Measurements from ENCODE around the gene CMTM5. TPM values are rescaled to one million over a fixed set of nuclear protein-coding genes. Genes with fewer than 3 reads are reported as not detected.
A peak's percentile ranks its signal among the peaks of the same experiment; 100 is the strongest.

CMTM5 gene
- total RNA-seq, 6 donors from 2014 or later, result 0.47 to 3.1 (median 2.3) TPM; not detected in 2

GRCh38 chr14:23372509-23372908, 4.3 kb upstream of the CMTM5 start, which contains the start of gene IL25:
TSS of gene IL25 (plus strand) at chr14:23372809.
- no peak for ATAC-seq (ENCODE audit: low FRiP score in 2 of 2)
- 66 to 79% methylated on average over 2 of the region's 2 CpGs for WGBS, 2 donors
- H3K9me3 ChIP-seq, result no peaks in the 10 kb centered on the region
- H3K36me3 ChIP-seq, result no peaks in the 10 kb centered on the region
- H3K27me3 ChIP-seq, result no peaks in the 10 kb centered on the region
- TF ChIP-seq POLR2A (IDR thresholded peaks at IDR 0.05), result no peak
- no peak for TF ChIP-seq POLR2AphosphoS5 (IDR thresholded peaks at IDR 0.05)
- TF ChIP-seq, protein P1, sequence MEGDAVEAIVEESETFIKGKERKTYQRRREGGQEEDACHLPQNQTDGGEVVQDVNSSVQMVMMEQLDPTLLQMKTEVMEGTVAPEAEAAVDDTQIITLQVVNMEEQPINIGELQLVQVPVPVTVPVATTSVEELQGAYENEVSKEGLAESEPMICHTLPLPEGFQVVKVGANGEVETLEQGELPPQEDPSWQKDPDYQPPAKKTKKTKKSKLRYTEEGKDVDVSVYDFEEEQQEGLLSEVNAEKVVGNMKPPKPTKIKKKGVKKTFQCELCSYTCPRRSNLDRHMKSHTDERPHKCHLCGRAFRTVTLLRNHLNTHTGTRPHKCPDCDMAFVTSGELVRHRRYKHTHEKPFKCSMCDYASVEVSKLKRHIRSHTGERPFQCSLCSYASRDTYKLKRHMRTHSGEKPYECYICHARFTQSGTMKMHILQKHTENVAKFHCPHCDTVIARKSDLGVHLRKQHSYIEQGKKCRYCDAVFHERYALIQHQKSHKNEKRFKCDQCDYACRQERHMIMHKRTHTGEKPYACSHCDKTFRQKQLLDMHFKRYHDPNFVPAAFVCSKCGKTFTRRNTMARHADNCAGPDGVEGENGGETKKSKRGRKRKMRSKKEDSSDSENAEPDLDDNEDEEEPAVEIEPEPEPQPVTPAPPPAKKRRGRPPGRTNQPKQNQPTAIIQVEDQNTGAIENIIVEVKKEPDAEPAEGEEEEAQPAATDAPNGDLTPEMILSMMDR (IDR thresholded peaks at IDR 0.05), result no peak
- no peak for TF ChIP-seq EP300 (IDR thresholded peaks at IDR 0.05)
- no peak within 1 kb of the TSS for H3K27ac ChIP-seq
- no peak within 1 kb of the TSS for H3K4me3 ChIP-seq
- DNase-seq, result no peak
- no peaks in the 10 kb centered on the region for H3K4me1 ChIP-seq

- H3K4me3 ChIP-seq, result no peak overlapping the region
- no peak overlapping the region for H3K27ac ChIP-seq
- H3K27me3 ChIP-seq, result no peaks in the 10 kb centered on the region
- H3K4me1 ChIP-seq, result no peaks in the 10 kb centered on the region
- no peak for TF ChIP-seq EP300 (IDR thresholded peaks at IDR 0.05)
- TF ChIP-seq, protein P1 (IDR thresholded peaks at IDR 0.05), result no peak
- TF ChIP-seq POLR2AphosphoS5 (IDR thresholded peaks at IDR 0.05), result no peak
- no peak for TF ChIP-seq POLR2A (IDR thresholded peaks at IDR 0.05)
- ATAC-seq (ENCODE audit: low FRiP score in 2 of 2) (no peak), DNase-seq (no peak)
- no peaks in the 10 kb centered on the region for H3K9me3 ChIP-seq
- WGBS, 2 donors, result 50 to 86% methylated on average over 1 to 3 of the region's 3 CpGs
- no peaks in the 10 kb centered on the region for H3K36me3 ChIP-seq
Measured at GRCh38 chr14:23373041-23373440, 3.8 kb upstream of the CMTM5 start.

DNA sequence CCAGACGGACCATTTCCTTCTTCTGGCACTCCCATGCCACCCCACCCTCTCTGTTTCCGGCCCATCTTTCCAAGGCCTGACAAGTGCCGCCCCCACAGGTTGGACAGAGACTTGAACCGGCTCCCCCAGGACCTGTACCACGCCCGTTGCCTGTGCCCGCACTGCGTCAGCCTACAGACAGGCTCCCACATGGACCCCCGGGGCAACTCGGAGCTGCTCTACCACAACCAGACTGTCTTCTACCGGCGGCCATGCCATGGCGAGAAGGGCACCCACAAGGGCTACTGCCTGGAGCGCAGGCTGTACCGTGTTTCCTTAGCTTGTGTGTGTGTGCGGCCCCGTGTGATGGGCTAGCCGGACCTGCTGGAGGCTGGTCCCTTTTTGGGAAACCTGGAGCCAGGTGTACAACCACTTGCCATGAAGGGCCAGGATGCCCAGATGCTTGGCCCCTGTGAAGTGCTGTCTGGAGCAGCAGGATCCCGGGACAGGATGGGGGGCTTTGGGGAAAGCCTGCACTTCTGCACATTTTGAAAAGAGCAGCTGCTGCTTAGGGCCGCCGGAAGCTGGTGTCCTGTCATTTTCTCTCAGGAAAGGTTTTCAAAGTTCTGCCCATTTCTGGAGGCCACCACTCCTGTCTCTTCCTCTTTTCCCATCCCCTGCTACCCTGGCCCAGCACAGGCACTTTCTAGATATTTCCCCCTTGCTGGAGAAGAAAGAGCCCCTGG, 1.2 kb upstream of the CMTM5 start:
- DNase-seq, result peak in 1 of 2 donors; percentile 72
- 87% methylated on average over 15 to 18 of the region's 21 CpGs for WGBS, 2 donors
- peaks cover 0 to 5% (median 0%) of the 10 kb centered on the region in 4 donors for H3K4me1 ChIP-seq
- no peaks in the 10 kb centered on the region for H3K27me3 ChIP-seq
- H3K4me3 ChIP-seq, result no peak overlapping the region
- no peaks in the 10 kb centered on the region for H3K9me3 ChIP-seq
- TF ChIP-seq EP300 (IDR thresholded peaks at IDR 0.05), result no peak
- TF ChIP-seq POLR2A (IDR thresholded peaks at IDR 0.05), result no peak
- TF ChIP-seq, protein P1 (IDR thresholded peaks at IDR 0.05), result no peak
- TF ChIP-seq POLR2AphosphoS5 (IDR thresholded peaks at IDR 0.05), result no peak
- H3K36me3 ChIP-seq, result no peaks in the 10 kb centered on the region
- no peak overlapping the region for H3K27ac ChIP-seq
- no peak for ATAC-seq (ENCODE audit: low FRiP score in 2 of 2)

DNA sequence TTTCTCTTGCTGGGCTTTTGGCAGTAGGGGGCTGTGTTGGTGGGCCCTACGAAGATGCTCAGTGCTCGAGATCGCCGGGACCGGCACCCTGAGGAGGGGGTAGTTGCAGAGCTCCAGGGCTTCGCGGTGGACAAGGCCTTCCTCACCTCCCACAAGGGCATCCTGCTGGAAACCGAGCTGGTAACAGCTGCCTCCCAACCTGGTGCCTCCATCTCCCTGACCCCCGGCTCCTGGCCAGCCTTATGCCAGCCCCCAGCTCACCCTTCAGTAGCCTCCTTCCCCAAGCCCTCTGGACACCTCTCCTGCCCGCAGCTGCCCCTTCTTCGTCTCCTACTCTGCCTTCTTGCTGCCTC, 328 bp downstream of the CMTM5 start:
- no peaks in the 10 kb centered on the region for H3K9me3 ChIP-seq
- 74% methylated on average over 4 to 11 of the region's 11 CpGs for WGBS, 2 donors
- no peaks in the 10 kb centered on the region for H3K27me3 ChIP-seq
- H3K36me3 ChIP-seq, result no peaks in the 10 kb centered on the region
- H3K4me3 ChIP-seq, result no peak overlapping the region
- H3K4me1 ChIP-seq, result peaks cover 0 to 5% (median 0%) of the 10 kb centered on the region in 4 donors
- TF ChIP-seq POLR2AphosphoS5 (IDR thresholded peaks at IDR 0.05) (no peak), POLR2A (IDR thresholded peaks at IDR 0.05) (no peak)
- TF ChIP-seq, protein P1 (IDR thresholded peaks at IDR 0.05), result no peak
- ATAC-seq (ENCODE audit: low FRiP score in 2 of 2), result no peak
- DNase-seq, result no peak
- no peak overlapping the region for H3K27ac ChIP-seq

Measured in upper lobe of left lung (tissue), 6 donors.